Upper lobe of left lung (tissue), 4 donors: ENCODE data around the gene GUCD1.

Experiments used
- EP300 ChIP-seq, 4 donors: sonication (generic); formaldehyde crosslinking; IDR thresholded peaks; one replicate each; pipeline ENCODE4 v1.5.1; 2017; ENCODE audit warnings: antibody characterized with exemption in 4 of 4, control low read depth in 2 of 4
- POLR2AphosphoS5 ChIP-seq, 2 donors: sonication (generic); formaldehyde crosslinking; IDR thresholded peaks; one replicate each; pipeline ENCODE4 v1.5.1; 2017; ENCODE audit warnings: antibody characterized with exemption in 2 of 2
- TF ChIP-seq, protein P1 (sequence below), 6 experiments: fragments of 450-650 bp in 4 of 6; fragments of 200-600 bp in 2 of 6; sonication (generic) in 2 of 6; IDR thresholded peaks; one replicate each; pipeline ENCODE4 v1.5.1; 2016 to 2019; ENCODE audit warnings: antibody characterized with exemption in 6 of 6

DNA sequence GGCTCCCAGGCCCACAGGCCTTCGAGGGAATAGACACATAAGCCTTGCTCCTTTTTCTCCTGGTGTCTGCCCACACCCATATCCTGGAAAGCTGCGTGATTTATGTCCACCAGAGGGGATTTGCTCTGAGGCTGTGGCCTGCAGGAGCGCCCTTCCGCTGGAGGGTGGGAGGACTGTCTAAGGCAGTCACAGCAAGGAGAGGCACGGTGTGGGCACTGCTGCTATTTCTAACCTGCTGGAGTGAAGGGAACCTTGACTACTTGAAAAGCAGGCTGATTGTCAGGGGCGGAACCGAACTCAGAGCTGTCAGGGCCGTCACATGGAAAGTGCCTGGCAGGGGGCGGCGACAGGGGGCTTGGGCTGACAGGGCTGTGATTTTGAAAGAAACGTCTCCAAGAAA is 56.1 kb downstream of the GUCD1 start:
- TF ChIP-seq, protein P1, sequence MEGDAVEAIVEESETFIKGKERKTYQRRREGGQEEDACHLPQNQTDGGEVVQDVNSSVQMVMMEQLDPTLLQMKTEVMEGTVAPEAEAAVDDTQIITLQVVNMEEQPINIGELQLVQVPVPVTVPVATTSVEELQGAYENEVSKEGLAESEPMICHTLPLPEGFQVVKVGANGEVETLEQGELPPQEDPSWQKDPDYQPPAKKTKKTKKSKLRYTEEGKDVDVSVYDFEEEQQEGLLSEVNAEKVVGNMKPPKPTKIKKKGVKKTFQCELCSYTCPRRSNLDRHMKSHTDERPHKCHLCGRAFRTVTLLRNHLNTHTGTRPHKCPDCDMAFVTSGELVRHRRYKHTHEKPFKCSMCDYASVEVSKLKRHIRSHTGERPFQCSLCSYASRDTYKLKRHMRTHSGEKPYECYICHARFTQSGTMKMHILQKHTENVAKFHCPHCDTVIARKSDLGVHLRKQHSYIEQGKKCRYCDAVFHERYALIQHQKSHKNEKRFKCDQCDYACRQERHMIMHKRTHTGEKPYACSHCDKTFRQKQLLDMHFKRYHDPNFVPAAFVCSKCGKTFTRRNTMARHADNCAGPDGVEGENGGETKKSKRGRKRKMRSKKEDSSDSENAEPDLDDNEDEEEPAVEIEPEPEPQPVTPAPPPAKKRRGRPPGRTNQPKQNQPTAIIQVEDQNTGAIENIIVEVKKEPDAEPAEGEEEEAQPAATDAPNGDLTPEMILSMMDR (IDR thresholded peaks at IDR 0.05), result no peak
- TF ChIP-seq POLR2AphosphoS5 (IDR thresholded peaks at IDR 0.05), result no peak
- no peak for TF ChIP-seq EP300 (IDR thresholded peaks at IDR 0.05)
